T-helper 1 cell treated with Interleukin-12 subunit alpha and Interleukin-12 subunit beta and Interleukin-4 antibody, amounts not matched to agents 30 μg/mL and 1 μg/mL, for 36 hours (primary cell): ENCODE measurements around the gene SGSM2.
A peak's percentile ranks its signal among the peaks of the same experiment; 100 is the strongest.

ENCODE experiments used
- H3K27ac Mint-ChIP-seq: one replicate; pipeline ENCODE4 v1.8.0; 2021; ENCODE audit warnings: mild to moderate bottlenecking, mixed read lengths
- H3K27me3 Mint-ChIP-seq: one replicate; pipeline ENCODE4 v1.8.0; 2021; ENCODE audit warnings: low read depth, mixed read lengths
- H3K36me3 Mint-ChIP-seq: one replicate; pipeline ENCODE4 v1.8.0; 2021; ENCODE audit warnings: low read depth, mixed read lengths
- H3K4me1 Mint-ChIP-seq: one replicate; pipeline ENCODE4 v1.8.0; 2021; ENCODE audit warnings: low read depth, mixed read lengths
- H3K4me3 Mint-ChIP-seq: one replicate; pipeline ENCODE4 v1.8.0; 2021; ENCODE audit warnings: mild to moderate bottlenecking, moderate library complexity, mixed read lengths
- H3K9me3 Mint-ChIP-seq: one replicate; pipeline ENCODE4 v1.8.0; 2021; ENCODE audit warnings: mixed read lengths

Gene SGSM2, protein sequence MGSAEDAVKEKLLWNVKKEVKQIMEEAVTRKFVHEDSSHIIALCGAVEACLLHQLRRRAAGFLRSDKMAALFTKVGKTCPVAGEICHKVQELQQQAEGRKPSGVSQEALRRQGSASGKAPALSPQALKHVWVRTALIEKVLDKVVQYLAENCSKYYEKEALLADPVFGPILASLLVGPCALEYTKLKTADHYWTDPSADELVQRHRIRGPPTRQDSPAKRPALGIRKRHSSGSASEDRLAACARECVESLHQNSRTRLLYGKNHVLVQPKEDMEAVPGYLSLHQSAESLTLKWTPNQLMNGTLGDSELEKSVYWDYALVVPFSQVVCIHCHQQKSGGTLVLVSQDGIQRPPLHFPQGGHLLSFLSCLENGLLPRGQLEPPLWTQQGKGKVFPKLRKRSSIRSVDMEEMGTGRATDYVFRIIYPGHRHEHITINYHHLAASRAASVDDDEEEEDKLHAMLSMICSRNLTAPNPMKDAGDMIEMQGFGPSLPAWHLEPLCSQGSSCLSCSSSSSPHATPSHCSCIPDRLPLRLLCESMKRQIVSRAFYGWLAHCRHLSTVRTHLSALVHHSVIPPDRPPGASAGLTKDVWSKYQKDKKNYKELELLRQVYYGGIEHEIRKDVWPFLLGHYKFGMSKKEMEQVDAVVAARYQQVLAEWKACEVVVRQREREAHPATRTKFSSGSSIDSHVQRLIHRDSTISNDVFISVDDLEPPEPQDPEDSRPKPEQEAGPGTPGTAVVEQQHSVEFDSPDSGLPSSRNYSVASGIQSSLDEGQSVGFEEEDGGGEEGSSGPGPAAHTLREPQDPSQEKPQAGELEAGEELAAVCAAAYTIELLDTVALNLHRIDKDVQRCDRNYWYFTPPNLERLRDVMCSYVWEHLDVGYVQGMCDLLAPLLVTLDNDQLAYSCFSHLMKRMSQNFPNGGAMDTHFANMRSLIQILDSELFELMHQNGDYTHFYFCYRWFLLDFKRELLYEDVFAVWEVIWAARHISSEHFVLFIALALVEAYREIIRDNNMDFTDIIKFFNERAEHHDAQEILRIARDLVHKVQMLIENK

DNA sequence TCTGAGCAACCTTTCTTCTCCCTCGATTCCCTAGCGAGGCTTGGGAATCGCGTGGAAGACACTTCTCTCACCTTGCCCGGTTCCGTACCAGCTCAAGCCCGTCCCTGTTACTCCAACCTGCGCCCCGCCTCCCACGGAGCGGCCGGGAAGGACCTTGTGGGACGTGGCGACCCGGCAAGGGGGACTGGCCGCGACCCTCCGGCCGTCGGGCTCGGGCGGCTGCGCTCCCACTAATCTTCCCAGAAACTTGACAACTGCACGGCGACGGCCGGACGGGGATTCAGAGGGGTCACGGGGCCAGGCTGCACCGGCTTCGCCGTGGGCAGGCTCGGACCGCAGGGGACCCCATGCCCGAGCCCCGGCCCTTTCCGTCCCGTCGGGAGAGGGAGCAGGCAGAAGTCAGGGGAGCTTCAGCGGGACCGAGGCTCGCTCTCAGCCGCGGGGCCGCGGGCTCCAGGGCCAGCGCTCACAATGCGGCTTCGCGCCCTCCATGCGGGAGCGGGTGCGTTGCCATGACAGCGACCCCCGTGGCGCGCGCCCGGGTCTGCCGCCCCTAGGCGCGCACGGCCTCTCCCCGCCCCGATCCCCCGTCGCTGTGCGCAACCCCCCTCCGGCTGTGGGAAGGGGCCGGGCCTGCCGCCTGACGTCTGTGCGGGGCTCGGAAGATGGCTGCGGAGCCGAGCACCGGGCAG lies at the start of gene SGSM2:
TSS of gene SGSM2 (plus strand) at position 650 of the 692 bp plus-strand sequence. CDS start 188 bp downstream, outside the sequence.
- Mint-ChIP-seq H3K4me1 (peaks cover 21% of the 10 kb centered on the region), H3K27me3 (no peaks in the 10 kb centered on the region), H3K27ac (peak within 1 kb of the TSS; percentile 92), H3K36me3 (peaks cover 4% of the 10 kb centered on the region), H3K4me3 (peak within 1 kb of the TSS; percentile 100), H3K9me3 (no peaks in the 10 kb centered on the region)

DNA sequence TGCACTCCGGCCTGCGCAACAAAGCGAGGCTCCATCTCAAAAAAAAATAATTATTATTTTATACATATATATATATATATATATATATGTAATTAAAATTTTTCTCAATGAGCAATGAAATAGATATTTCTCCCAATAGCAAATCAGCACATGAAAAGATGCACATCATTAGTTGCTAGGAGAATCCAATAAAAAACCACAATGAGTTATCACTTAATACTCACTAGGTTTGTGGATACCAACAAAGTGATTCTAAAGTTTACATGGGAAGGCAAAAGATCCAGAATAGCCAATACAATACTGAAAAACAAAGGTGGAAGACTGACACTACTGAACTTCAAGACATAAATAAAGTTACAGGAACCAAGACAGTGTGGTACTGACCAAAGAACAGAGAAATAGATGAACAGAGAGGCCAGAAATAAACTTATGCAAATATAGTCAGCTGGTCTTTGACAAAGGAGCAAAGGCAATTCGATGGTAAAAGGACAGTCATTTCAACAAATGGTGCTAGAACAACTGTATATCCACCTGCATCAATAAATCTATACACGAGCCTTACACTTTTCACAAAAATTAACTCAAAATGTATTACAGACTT lies 47.3 kb upstream of the SGSM2 start:
- H3K27ac Mint-ChIP-seq = no peak overlapping the region

DNA sequence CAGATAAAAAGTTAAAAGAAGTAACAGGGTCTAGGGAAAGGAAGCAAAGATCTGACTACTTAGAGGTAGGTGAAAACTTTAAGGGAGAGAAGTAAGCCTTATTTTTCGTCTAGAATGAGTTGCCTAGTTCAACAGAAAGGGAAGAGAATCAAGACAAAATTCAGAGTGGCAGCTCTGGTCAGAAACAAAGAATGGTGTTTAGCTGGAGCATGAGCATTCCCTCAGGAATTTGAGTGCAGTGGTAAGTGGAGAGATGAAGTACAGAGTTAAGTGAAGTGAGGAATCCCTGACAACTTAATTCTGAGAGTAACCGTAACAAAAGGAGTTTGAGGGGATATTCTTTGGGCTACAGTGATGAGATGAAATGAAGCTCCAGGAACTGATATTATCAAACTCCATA lies 45.2 kb upstream of the SGSM2 start:
- Mint-ChIP-seq H3K9me3 (no peaks in the 10 kb centered on the region), H3K27me3 (no peaks in the 10 kb centered on the region), H3K4me1 (peaks cover 31% of the 10 kb centered on the region), H3K27ac (no peak overlapping the region), H3K4me3 (no peak overlapping the region), H3K36me3 (peaks cover 52% of the 10 kb centered on the region)

More for the DNA sequence above, 47.3 kb upstream of the SGSM2 start:
- Mint-ChIP-seq H3K4me3 (no peak overlapping the region), H3K27me3 (no peaks in the 10 kb centered on the region), H3K9me3 (no peaks in the 10 kb centered on the region), H3K4me1 (peaks cover 17% of the 10 kb centered on the region), H3K36me3 (peaks cover 42% of the 10 kb centered on the region)

DNA sequence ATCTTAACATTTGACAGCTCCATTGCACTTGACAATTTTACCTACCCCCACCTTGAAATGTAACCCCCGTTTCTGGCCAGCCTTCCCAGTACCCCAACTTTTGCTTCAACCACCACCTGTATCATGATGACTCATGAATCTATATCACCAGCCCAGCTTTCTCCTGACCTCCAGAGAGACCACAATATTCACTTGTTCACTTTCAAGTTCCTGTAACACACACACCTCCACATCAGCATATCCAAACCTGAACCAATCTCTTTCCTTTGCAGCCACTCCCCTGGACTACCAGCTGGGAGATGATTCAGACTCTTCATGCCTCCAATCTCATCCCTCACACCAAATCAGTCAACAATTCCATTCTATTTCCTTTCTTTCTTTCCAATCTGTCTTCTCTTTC lies 41.7 kb upstream of the SGSM2 start:
- H3K27ac Mint-ChIP-seq = no peak overlapping the region
- H3K4me1 Mint-ChIP-seq = peaks cover 42% of the 10 kb centered on the region
- peaks cover 65% of the 10 kb centered on the region for H3K36me3 Mint-ChIP-seq
- H3K4me3 Mint-ChIP-seq = peak overlapping the region; percentile 1
- H3K27me3 Mint-ChIP-seq = no peaks in the 10 kb centered on the region
- H3K9me3 Mint-ChIP-seq = no peaks in the 10 kb centered on the region

DNA sequence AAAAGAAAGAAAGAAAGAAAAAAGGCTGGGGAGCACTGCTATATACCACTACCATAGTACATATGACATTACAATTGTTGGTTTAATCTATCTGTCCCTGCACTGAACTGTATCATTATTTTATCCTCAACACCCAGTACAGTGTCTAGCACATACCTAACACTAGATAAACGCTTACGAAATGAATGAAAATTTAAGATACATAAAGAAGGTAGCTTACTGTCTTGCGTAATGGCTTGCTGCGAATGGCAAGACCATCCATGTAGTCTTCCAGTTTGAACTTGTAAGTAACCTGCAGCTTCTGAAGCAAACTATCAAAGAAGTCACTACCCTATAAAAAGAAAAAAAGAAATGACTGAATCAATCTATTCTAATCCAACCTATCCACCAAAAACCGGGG lies 40.3 kb upstream of the SGSM2 start:
- no peak overlapping the region for H3K27ac Mint-ChIP-seq
- H3K36me3 Mint-ChIP-seq = peaks cover 58% of the 10 kb centered on the region
- no peaks in the 10 kb centered on the region for H3K9me3 Mint-ChIP-seq
- peaks cover 47% of the 10 kb centered on the region for H3K4me1 Mint-ChIP-seq
- H3K4me3 Mint-ChIP-seq = no peak overlapping the region
- no peaks in the 10 kb centered on the region for H3K27me3 Mint-ChIP-seq

DNA sequence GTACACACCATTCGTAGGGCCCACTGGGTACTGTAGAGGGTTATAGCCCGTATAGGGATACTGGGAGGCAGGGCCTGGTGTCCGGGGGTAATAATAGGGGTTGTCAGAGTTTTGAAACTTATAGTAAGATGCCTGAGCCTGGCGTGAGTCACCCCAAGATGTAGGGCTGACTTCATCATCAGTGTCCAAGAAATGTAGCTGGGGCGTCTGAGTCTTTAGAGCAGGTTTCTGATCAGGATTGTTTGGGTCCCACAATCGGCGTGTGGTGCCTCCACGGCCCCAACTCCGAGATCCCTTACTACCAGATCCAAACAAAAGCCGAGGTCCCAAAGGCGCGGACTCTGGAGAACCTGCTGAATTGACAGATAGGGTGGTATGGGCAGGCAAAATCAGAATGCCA lies 38.2 kb upstream of the SGSM2 start:
- Mint-ChIP-seq H3K9me3 (no peaks in the 10 kb centered on the region), H3K4me1 (peaks cover 50% of the 10 kb centered on the region), H3K27ac (no peak overlapping the region), H3K27me3 (no peaks in the 10 kb centered on the region), H3K36me3 (peaks cover 48% of the 10 kb centered on the region), H3K4me3 (no peak overlapping the region)

DNA sequence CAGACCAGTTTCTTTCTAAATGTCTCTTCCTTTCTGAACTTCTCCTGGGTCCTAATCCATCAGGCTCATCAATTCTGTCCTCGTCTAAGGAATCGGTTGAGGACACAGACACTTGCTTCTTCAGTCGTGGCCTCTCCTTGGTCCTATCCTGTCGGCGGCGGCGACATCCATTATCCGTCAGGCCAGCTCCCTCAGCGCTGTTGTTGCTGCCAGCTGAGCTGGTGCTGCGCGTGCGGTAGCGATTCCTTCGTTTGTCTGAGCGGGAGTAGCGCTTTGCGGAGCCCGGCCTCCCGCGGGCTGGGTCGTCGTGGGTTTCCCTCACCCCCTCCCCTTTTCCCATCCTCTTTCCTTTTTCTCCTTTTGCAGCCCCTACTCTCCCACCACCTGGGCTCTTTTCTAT lies 37.5 kb upstream of the SGSM2 start:
- no peaks in the 10 kb centered on the region for H3K27me3 Mint-ChIP-seq
- H3K27ac Mint-ChIP-seq = no peak overlapping the region
- peaks cover 46% of the 10 kb centered on the region for H3K4me1 Mint-ChIP-seq
- H3K9me3 Mint-ChIP-seq = no peaks in the 10 kb centered on the region
- peaks cover 43% of the 10 kb centered on the region for H3K36me3 Mint-ChIP-seq
- no peak overlapping the region for H3K4me3 Mint-ChIP-seq

DNA sequence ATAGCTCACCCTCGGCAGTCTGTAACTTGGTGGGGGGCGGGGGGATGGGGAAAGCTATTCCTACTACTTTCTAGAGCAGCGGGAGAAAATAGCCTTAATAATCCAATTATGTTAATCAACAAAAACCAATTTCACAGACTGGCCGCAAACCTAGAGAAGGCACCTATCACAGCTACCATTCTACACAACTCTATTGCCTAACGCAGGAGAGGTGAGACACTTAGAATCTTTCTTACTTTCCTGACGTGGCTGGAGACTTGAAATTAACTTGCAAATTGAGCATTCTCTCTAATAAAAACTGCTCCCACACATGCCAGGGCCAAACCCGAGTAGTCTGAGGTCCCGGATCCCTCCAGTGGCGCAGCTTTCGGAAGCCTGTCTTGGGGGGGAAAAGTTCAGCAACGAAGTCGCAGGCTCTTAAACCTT lies 34.5 kb upstream of the SGSM2 start:
- Mint-ChIP-seq H3K27ac (peak overlapping the region; percentile 83), H3K36me3 (peaks cover 32% of the 10 kb centered on the region), H3K27me3 (no peaks in the 10 kb centered on the region), H3K4me3 (peak overlapping the region; percentile 89), H3K4me1 (peaks cover 39% of the 10 kb centered on the region), H3K9me3 (no peaks in the 10 kb centered on the region)

DNA sequence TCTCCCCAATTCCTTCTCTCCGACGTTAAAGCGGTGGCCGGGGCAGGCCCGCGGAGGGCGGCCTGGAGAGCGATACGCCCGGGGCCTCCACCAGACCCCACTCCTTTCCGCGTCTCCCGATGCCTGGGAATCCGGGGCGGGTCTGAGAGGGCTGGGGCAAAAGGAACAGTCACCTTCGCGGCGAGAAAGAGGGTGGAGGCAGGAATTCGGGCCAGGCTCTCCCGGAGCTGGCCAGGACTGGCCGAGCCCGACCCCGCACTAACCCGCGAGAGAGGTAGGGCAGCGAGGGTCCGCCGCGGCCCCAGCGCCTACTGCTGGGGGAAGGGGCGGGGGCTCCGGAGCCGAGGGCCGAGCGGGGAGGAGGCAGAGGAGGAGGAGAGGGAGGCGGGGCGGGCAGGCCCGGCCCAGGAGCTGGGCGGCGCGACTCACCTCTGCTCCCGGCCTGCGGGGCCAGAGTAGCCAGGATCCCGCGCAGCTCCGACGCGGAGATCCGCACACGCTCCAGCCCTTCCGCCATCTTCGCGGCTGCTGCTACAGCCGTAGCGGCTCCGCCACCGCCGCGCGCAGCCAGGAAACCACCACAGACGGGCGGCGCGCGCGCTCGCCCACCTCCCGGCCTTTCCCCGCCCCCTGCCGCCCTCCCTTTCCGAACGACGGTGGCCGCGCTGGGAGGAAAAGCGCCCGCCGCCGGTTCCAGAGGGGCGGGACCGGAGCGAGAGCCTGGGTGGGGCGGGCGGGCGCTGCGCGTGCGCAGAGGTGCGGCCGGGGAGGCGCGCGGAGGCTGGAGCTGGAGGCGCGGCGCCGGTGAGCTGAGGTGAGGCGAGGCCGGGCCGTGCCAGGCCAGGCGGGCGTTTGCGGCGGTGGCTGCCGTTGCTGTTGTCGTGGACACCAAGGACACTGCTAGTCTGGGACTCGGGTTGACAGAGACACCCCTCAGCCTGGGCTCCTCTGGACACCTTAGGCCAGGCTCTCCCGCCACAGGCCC lies 33.8 kb upstream of the SGSM2 start, which contains the start of the genes SMG6 and SRR:
TSS of gene SMG6 (minus strand) at position 582 of the 985 bp plus-strand sequence. CDS start at position 517, 65 bp downstream.
TSS of gene SRR (plus strand) at position 747 of the 985 bp plus-strand sequence. CDS start 11,611 bp downstream, outside the sequence.
- Mint-ChIP-seq H3K4me3 (peak within 1 kb of the TSS; percentile 89), H3K27ac (peak within 1 kb of the TSS; percentile 83), H3K4me1 (peaks cover 34% of the 10 kb centered on the region), H3K27me3 (no peaks in the 10 kb centered on the region), H3K9me3 (no peaks in the 10 kb centered on the region), H3K36me3 (peaks cover 27% of the 10 kb centered on the region)

DNA sequence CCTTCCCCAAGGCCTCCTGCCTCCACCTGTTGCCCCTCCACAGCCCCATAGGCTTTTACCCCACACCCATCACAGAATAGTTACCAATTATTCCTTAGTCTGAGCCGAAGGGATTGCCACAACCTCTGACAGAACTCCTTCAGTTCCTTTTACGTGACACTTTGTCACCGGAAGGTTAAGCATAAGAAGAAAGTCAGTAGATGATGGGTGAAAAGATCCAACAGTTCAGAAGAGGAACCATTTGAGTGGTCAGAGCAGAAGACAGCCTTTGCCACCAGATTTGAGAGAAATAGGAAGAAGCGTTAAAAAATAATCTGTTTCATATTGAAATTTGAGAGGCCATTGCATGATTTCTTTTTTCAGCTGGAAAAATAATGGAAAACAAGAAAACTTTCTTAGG lies 32.4 kb upstream of the SGSM2 start:
- H3K36me3 Mint-ChIP-seq = peaks cover 23% of the 10 kb centered on the region
- no peaks in the 10 kb centered on the region for H3K27me3 Mint-ChIP-seq
- H3K27ac Mint-ChIP-seq = peak overlapping the region; percentile 12

DNA sequence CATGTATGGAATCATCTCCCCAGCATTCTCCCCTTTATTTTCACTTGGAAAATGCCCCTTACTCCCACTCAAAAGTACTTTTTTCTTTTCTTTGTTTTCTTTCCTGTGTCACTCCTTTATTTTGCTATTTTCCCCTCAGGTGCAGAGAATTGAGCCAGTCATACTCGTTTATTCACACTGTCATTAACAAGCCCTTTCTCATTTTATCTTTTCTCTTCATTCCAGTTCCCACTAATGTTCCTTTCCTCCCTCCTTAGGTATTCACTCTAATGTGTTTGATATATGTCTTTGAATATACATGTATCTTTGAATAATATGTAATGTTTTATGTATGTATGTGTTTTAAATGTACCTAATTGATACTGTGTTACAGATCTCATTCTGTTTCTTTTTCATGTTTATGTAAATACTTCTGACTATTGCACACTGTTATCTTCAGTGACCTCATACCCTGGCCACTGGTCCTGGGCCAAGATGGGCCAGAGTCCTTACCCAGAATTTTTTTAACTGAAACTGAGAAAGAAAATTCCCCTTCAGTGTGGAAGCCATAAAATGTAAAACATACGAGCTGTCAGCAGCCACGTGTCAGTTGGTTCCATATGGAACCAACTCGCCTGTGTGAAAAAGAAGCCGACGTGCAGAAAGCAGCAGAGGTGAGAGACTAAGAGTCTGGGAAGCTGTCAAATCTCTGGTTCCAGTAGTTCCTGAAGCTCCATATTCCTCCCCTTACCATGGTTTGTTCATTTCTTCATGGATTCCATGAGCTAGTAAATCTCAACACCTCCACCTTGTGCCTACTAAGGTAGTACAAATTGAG lies 27.8 kb upstream of the SGSM2 start:
- Mint-ChIP-seq H3K27ac (no peak overlapping the region), H3K27me3 (no peaks in the 10 kb centered on the region), H3K9me3 (no peaks in the 10 kb centered on the region)

More for the DNA sequence above, 32.4 kb upstream of the SGSM2 start:
- peak overlapping the region; percentile 61 for H3K4me3 Mint-ChIP-seq
- H3K9me3 Mint-ChIP-seq = no peaks in the 10 kb centered on the region
- peaks cover 35% of the 10 kb centered on the region for H3K4me1 Mint-ChIP-seq

DNA sequence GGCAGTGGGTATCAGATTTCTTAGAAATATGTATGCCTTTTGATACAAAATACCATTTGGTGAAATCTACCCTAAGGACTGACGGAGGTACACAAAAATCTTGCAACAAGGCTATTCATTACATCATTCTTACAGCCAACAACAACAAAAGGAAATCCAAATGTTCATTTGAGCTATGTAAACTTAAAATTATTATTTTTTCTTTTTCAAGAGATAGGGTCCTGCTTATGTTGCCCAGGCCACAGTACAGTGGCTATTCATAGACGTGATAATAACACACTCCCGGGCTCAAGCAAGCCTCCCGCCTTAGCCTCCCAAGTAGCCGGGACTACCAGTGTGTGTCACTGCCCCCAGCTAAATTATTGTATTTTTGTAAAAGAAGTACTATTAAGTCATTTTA lies 24.6 kb upstream of the SGSM2 start:
- Mint-ChIP-seq H3K36me3 (peaks cover 4% of the 10 kb centered on the region), H3K27me3 (no peaks in the 10 kb centered on the region), H3K27ac (no peak overlapping the region), H3K9me3 (no peaks in the 10 kb centered on the region), H3K4me3 (no peak overlapping the region), H3K4me1 (peaks cover 4% of the 10 kb centered on the region)

More for the DNA sequence above, 27.8 kb upstream of the SGSM2 start:
- Mint-ChIP-seq H3K4me1 (peaks cover 19% of the 10 kb centered on the region), H3K4me3 (no peak overlapping the region), H3K36me3 (peaks cover 16% of the 10 kb centered on the region)
